Measurements from ENCODE around the gene KLF7. TPM values are rescaled to one million over a fixed set of nuclear protein-coding genes. Genes with fewer than 3 reads are reported as not detected.

KLF7 gene
- total RNA-seq, 1 donor from 2014 or later: 13.6 TPM

- no peaks in the 10 kb centered on the region for H3K9me3 ChIP-seq (ENCODE audit: control insufficient read depth in 3 of 3, low read length in 3 of 3)
- H3K36me3 ChIP-seq (ENCODE audit: control insufficient read depth in 3 of 3, insufficient read depth in 3 of 3, low read length in 3 of 3): no peaks in the 10 kb centered on the region
- no peak overlapping the region for H3K4me3 ChIP-seq (ENCODE audit: low read length in 3 of 3)
- no peak overlapping the region for H3K27ac ChIP-seq (ENCODE audit: low read depth, low read length)
- H3K4me1 ChIP-seq (ENCODE audit: control insufficient read depth in 3 of 3, insufficient read depth in 3 of 3, low read length in 3 of 3): no peaks in the 10 kb centered on the region
- no peak overlapping the region for H3K9ac ChIP-seq (ENCODE audit: low read depth in 1 of 3, low read length in 3 of 3)
- no peaks in the 10 kb centered on the region for H3K27me3 ChIP-seq (ENCODE audit: control insufficient read depth in 3 of 3, insufficient read depth in 3 of 3, low read length in 3 of 3)
Observed at GRCh38 chr2:207061181-207061580, 104.6 kb downstream of the KLF7 start.

DNA sequence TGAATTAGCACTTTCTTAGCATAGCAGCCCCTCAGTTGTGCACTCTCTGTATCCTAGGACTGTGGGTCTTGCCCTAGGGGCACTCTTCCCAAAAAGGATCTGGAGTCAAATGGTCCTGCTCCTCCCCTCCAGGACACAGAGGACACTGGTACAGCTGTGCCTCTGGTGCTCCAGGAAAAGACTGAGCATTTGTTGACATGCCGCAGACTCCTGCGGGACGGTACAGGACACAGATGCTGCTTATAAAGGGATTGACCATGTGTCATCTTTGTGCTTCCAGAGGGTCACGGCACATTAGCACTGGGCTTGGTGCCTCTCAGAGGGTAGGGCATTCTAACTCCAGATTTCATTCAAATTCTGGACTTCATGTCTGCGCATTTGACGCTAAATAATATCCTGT, 110.5 kb downstream of the KLF7 start:
- Histone ChIP-seq H3K9me3 (ENCODE audit: control insufficient read depth in 3 of 3, low read length in 3 of 3) (no peaks in the 10 kb centered on the region), H3K4me1 (ENCODE audit: control insufficient read depth in 3 of 3, insufficient read depth in 3 of 3, low read length in 3 of 3) (no peaks in the 10 kb centered on the region), H3K9ac (ENCODE audit: low read depth in 1 of 3, low read length in 3 of 3) (no peak overlapping the region), H3K36me3 (ENCODE audit: control insufficient read depth in 3 of 3, insufficient read depth in 3 of 3, low read length in 3 of 3) (no peaks in the 10 kb centered on the region), H3K4me3 (ENCODE audit: low read length in 3 of 3) (no peak overlapping the region), H3K27me3 (ENCODE audit: control insufficient read depth in 3 of 3, insufficient read depth in 3 of 3, low read length in 3 of 3) (peaks cover 0 to 3% (median 0%) of the 10 kb centered on the region in 3 donors), H3K27ac (ENCODE audit: low read depth, low read length) (no peak overlapping the region)

DNA sequence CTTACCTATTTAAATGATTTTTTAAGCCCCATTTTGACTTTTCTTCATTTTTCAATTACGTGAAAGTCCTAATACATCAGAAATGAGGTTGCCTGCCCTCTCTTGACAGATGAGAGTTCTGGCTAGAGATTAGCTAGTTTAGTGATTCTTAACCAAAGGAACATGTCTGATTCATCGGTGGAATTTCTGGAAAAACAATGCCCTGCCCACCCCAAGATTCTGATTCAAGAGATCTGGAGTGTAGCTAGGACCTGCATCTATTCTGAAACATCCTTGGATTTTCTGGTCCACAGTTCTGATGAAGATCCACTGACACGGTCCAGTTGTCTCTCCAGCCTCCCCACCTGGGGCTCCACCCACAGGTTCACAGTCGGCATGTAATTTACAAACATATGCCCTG, 111.2 kb downstream of the KLF7 start:
- Histone ChIP-seq H3K9ac (ENCODE audit: low read depth in 1 of 3, low read length in 3 of 3) (no peak overlapping the region), H3K27me3 (ENCODE audit: control insufficient read depth in 3 of 3, insufficient read depth in 3 of 3, low read length in 3 of 3) (peaks cover 0 to 3% (median 0%) of the 10 kb centered on the region in 3 donors), H3K36me3 (ENCODE audit: control insufficient read depth in 3 of 3, insufficient read depth in 3 of 3, low read length in 3 of 3) (no peaks in the 10 kb centered on the region), H3K9me3 (ENCODE audit: control insufficient read depth in 3 of 3, low read length in 3 of 3) (no peaks in the 10 kb centered on the region), H3K27ac (ENCODE audit: low read depth, low read length) (no peak overlapping the region), H3K4me3 (ENCODE audit: low read length in 3 of 3) (no peak overlapping the region), H3K4me1 (ENCODE audit: control insufficient read depth in 3 of 3, insufficient read depth in 3 of 3, low read length in 3 of 3) (no peaks in the 10 kb centered on the region)

DNA sequence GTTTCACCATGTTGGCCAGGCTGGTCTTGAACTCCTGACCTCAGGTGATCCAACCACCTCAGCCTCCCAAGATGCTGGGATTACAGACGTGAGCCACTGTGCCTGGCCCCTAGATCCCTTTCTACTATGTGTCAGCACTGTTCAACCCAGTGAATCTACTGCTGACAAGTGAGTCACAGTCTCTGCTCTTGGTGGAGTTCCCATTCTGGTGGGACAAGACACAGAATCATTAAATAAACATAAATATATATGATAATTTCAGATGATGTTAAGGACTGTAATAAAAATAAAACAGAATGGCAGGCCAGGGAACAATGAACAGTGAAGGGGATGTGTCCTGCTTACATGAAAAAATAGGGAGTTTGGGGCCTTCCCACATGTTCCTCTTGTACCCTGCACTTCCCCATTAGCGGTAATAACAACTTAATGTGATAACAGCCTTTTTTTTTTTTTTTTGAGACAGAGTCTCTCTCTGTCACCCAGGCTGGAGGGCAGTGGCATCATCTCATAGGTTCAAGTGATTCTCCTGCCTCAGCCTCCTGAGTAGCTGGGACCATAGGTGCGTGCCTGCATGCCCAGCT, 114.3 kb downstream of the KLF7 start:
- no peaks in the 10 kb centered on the region for H3K4me1 ChIP-seq (ENCODE audit: control insufficient read depth in 3 of 3, insufficient read depth in 3 of 3, low read length in 3 of 3)
- no peak overlapping the region for H3K9ac ChIP-seq (ENCODE audit: low read depth in 1 of 3, low read length in 3 of 3)
- H3K4me3 ChIP-seq (ENCODE audit: low read length in 3 of 3): no peak overlapping the region
- peaks cover 0 to 3% (median 0%) of the 10 kb centered on the region in 3 donors for H3K27me3 ChIP-seq (ENCODE audit: control insufficient read depth in 3 of 3, insufficient read depth in 3 of 3, low read length in 3 of 3)
- no peak overlapping the region for H3K27ac ChIP-seq (ENCODE audit: low read depth, low read length)
- H3K36me3 ChIP-seq (ENCODE audit: control insufficient read depth in 3 of 3, insufficient read depth in 3 of 3, low read length in 3 of 3): no peaks in the 10 kb centered on the region
- H3K9me3 ChIP-seq (ENCODE audit: control insufficient read depth in 3 of 3, low read length in 3 of 3): no peaks in the 10 kb centered on the region

- Histone ChIP-seq H3K4me3 (ENCODE audit: low read length in 3 of 3) (no peak overlapping the region), H3K4me1 (ENCODE audit: control insufficient read depth in 3 of 3, insufficient read depth in 3 of 3, low read length in 3 of 3) (no peaks in the 10 kb centered on the region), H3K27ac (ENCODE audit: low read depth, low read length) (no peak overlapping the region), H3K27me3 (ENCODE audit: control insufficient read depth in 3 of 3, insufficient read depth in 3 of 3, low read length in 3 of 3) (no peaks in the 10 kb centered on the region), H3K9ac (ENCODE audit: low read depth in 1 of 3, low read length in 3 of 3) (no peak overlapping the region), H3K9me3 (ENCODE audit: control insufficient read depth in 3 of 3, low read length in 3 of 3) (no peaks in the 10 kb centered on the region), H3K36me3 (ENCODE audit: control insufficient read depth in 3 of 3, insufficient read depth in 3 of 3, low read length in 3 of 3) (no peaks in the 10 kb centered on the region)
Observed at GRCh38 chr2:207049122-207049521, 116.6 kb downstream of the KLF7 start.

DNA sequence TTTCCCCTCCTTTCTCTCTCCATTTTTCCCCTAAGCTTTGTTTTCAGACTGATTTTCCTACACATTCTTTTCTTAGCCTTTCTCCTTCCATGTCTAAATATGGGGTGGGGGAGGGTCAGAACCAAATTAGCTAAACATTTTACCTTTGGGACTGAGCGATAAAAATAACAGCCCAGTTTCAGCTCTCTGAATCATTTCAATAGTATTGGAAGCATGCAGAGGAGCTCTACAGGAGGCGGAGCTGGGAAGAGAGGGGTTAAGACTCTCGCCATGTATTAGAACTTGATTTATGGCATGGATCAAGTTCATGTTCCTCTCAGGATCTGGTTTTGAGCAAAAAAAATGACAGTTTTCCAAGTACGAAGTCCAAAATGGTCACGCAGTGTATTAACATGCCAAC, 117.3 kb downstream of the KLF7 start:
- no peaks in the 10 kb centered on the region for H3K4me1 ChIP-seq (ENCODE audit: control insufficient read depth in 3 of 3, insufficient read depth in 3 of 3, low read length in 3 of 3)
- no peaks in the 10 kb centered on the region for H3K9me3 ChIP-seq (ENCODE audit: control insufficient read depth in 3 of 3, low read length in 3 of 3)

GRCh38 chr2:207046724-207047123, 119.0 kb downstream of the KLF7 start:
- peaks cover 0 to 2% (median 0%) of the 10 kb centered on the region in 3 donors for H3K4me1 ChIP-seq (ENCODE audit: control insufficient read depth in 3 of 3, insufficient read depth in 3 of 3, low read length in 3 of 3)
- no peaks in the 10 kb centered on the region for H3K36me3 ChIP-seq (ENCODE audit: control insufficient read depth in 3 of 3, insufficient read depth in 3 of 3, low read length in 3 of 3)
- no peak overlapping the region for H3K4me3 ChIP-seq (ENCODE audit: low read length in 3 of 3)
- no peak overlapping the region for H3K27ac ChIP-seq (ENCODE audit: low read depth, low read length)
- H3K9me3 ChIP-seq (ENCODE audit: control insufficient read depth in 3 of 3, low read length in 3 of 3): no peaks in the 10 kb centered on the region
- no peak overlapping the region for H3K9ac ChIP-seq (ENCODE audit: low read depth in 1 of 3, low read length in 3 of 3)
- no peaks in the 10 kb centered on the region for H3K27me3 ChIP-seq (ENCODE audit: control insufficient read depth in 3 of 3, insufficient read depth in 3 of 3, low read length in 3 of 3)

More for the DNA sequence above, 117.3 kb downstream of the KLF7 start:
- Histone ChIP-seq H3K4me3 (ENCODE audit: low read length in 3 of 3) (no peak overlapping the region), H3K27me3 (ENCODE audit: control insufficient read depth in 3 of 3, insufficient read depth in 3 of 3, low read length in 3 of 3) (no peaks in the 10 kb centered on the region), H3K36me3 (ENCODE audit: control insufficient read depth in 3 of 3, insufficient read depth in 3 of 3, low read length in 3 of 3) (no peaks in the 10 kb centered on the region), H3K27ac (ENCODE audit: low read depth, low read length) (no peak overlapping the region), H3K9ac (ENCODE audit: low read depth in 1 of 3, low read length in 3 of 3) (no peak overlapping the region)

- no peaks in the 10 kb centered on the region for H3K36me3 ChIP-seq (ENCODE audit: control insufficient read depth in 3 of 3, insufficient read depth in 3 of 3, low read length in 3 of 3)
- H3K27me3 ChIP-seq (ENCODE audit: control insufficient read depth in 3 of 3, insufficient read depth in 3 of 3, low read length in 3 of 3): no peaks in the 10 kb centered on the region
- H3K27ac ChIP-seq (ENCODE audit: low read depth, low read length): peak overlapping the region; percentile 22
- H3K9me3 ChIP-seq (ENCODE audit: control insufficient read depth in 3 of 3, low read length in 3 of 3): no peaks in the 10 kb centered on the region
- peaks cover 3 to 11% (median 7%) of the 10 kb centered on the region in 3 donors for H3K4me1 ChIP-seq (ENCODE audit: control insufficient read depth in 3 of 3, insufficient read depth in 3 of 3, low read length in 3 of 3)
- no peak overlapping the region for H3K4me3 ChIP-seq (ENCODE audit: low read length in 3 of 3)
- H3K9ac ChIP-seq (ENCODE audit: low read depth in 1 of 3, low read length in 3 of 3): no peak overlapping the region
Observed at GRCh38 chr2:207045531-207045930, 120.2 kb downstream of the KLF7 start.

DNA sequence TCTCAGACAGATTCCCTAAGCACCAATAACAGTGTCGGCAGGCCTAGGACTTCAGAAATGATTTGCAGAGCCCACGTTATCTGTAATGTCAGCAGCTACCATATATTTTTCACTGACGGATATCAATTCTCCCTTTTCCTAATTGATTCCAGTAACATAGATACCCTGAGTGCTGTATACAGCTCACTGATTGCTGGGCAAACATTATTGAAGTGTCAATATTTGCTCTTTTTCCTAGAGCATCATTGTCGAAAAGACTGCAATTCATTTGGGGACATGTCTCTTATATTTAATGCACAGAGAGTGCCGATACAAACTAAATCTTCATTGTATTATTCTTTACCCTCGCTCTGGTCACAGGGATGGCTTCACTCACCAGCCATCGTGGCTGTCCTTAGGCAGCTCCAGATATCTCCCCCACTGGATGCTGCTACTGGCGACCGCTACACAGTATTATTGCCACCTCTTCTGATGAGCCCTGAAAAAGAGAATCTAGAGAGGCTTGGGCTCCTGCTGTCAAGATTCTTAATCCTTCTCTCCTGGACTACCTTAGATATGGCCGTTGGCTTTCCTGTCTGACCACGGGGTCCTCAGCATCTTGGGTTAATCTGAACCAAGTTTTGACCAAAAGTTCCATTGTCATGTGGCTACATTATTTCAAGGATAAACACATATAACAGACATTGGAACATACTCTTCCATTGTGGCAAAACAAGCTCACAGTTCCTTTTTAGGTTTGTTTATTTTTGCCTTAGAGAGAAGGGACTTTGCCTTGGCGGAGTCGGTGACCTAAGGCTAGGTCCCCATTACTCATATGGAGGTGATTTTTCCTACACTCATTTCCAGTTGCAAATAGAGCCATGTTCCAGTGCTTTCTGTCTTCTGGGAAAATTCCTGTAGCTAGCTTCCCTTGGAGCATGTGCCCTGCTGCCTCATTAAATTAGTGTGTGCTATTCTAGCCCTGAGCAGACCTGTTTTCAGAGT, 121.1 kb downstream of the KLF7 start:
- Histone ChIP-seq H3K4me3 (ENCODE audit: low read length in 3 of 3) (no peak overlapping the region), H3K9ac (ENCODE audit: low read depth in 1 of 3, low read length in 3 of 3) (no peak overlapping the region), H3K36me3 (ENCODE audit: control insufficient read depth in 3 of 3, insufficient read depth in 3 of 3, low read length in 3 of 3) (no peaks in the 10 kb centered on the region), H3K4me1 (ENCODE audit: control insufficient read depth in 3 of 3, insufficient read depth in 3 of 3, low read length in 3 of 3) (peaks cover 3 to 11% (median 7%) of the 10 kb centered on the region in 3 donors), H3K27ac (ENCODE audit: low read depth, low read length) (no peak overlapping the region), H3K27me3 (ENCODE audit: control insufficient read depth in 3 of 3, insufficient read depth in 3 of 3, low read length in 3 of 3) (no peaks in the 10 kb centered on the region), H3K9me3 (ENCODE audit: control insufficient read depth in 3 of 3, low read length in 3 of 3) (no peaks in the 10 kb centered on the region)

DNA sequence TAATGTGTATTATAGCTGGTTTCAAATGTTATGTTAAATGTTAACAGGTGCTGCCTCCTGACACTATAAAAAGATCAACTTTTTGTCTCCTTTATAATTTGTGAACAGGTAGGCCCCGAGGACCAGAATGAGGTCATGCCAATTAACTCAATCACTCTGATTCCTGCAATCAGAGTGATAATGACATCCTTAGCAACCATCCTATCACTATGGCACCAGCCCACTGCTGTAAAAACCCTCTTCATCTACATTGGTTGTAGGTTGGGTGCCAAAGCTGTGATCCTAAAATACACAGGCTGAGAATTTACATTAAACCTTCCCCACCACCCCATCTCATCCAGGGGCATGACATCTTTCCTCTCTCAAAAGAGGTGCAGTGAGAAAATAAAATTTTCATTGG, 122.9 kb downstream of the KLF7 start:
- Histone ChIP-seq H3K27me3 (ENCODE audit: control insufficient read depth in 3 of 3, insufficient read depth in 3 of 3, low read length in 3 of 3) (no peaks in the 10 kb centered on the region), H3K9me3 (ENCODE audit: control insufficient read depth in 3 of 3, low read length in 3 of 3) (no peaks in the 10 kb centered on the region), H3K4me3 (ENCODE audit: low read length in 3 of 3) (no peak overlapping the region), H3K9ac (ENCODE audit: low read depth in 1 of 3, low read length in 3 of 3) (no peak overlapping the region), H3K27ac (ENCODE audit: low read depth, low read length) (no peak overlapping the region), H3K36me3 (ENCODE audit: control insufficient read depth in 3 of 3, insufficient read depth in 3 of 3, low read length in 3 of 3) (no peaks in the 10 kb centered on the region), H3K4me1 (ENCODE audit: control insufficient read depth in 3 of 3, insufficient read depth in 3 of 3, low read length in 3 of 3) (peaks cover 3 to 20% (median 7%) of the 10 kb centered on the region in 3 donors)
